Eye (tissue), 1 donor: Measurements from ENCODE around the gene CPA1.

Experiments used
- DNase-seq: peaks from one replicate; pipeline ENCODE4 v3.0.0-alpha.2; 2015

The CPA1 gene

DNA sequence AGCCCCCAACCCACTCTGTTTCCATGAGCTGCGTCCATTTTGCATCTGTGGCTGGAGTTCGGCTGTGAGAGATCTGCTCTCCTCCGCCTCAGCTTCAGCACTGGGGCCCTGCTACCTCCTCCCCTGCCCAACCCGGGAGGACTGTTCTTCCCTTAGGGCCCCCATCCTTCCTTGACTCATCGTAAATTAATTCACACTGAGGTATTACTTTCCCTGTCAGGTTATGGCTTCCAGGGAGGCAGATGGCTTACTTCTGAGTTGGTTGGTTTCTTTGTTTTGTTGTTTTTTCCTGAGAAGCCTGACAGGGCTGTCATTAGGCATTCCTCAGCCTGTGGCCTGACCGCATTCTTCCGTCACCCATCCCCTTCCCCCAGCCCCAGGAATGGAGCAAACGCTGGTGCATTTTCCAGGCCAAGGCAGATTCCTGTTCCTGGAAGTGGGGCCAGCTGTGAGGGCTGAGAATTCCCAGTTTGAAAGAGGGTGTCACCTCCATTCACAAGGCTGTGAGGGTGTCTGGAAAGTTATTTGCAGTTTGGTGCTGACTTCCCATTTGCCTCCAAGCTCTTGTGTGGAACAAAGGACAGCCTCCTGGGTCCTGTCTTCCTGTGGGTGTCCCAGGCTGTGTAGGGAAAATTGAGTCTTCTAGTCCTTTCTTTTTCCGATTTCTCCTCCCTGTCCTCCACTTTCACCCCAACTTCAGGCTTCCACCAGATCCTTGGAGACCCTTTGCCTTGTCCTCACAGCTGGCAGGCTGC, 24.0 kb upstream of the CPA1 start:
- DNase-seq = peak; percentile 94

DNA sequence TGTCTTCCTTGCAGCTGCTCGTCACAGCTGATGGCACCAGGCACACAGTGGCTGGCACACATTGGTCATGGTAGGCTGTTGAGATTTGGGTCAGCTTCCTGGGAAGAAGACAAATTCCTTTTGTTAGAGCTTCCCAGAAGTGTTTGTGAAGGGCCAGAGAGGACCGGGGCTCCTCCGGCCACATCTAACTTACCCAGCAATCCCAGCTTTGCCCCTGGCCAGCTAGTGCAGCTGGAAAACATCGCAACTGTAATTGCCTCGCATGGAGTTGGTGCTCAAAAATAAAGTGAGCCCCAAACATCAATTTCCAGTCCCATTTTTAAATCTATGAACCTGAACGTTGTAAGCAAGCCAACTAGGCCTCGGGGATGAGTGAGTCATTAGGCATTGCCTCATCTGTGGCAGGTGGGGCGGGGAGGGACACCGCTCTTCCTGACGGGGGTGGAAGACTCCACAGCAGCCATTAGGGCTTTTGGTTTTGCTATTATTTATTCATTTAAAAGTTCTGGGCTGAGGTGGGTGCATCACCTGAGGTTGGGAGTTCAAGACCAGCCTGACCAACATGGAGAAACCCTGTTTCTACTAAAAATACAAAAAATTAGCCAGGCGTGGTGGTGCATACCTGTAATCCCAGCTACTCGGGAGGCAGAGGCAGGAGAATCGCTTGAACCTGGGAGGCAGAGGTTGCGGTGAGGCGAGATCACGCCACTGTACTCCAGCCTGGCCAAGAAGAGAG, 23.2 kb upstream of the CPA1 start:
- no peak for DNase-seq

DNA sequence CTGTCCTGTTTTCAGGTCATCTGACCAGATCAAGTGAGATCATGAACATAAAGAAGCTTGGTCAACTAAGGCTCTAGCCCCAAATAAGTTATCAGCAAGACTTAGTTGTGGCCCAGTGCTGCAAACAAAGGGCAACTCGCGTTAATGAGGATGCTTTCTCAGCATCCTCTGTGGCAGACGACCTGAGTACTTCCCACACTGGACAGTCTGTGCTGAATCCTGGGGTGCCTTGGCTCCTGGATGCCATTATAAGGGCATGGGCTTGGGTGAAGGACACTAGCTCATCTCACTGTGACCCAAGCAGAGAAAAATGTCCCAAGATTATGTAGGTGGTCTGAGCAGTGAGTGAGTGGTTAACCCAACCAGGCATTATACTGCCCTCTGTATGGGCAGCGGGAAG, 21.8 kb upstream of the CPA1 start:
- DNase-seq = no peak

DNA sequence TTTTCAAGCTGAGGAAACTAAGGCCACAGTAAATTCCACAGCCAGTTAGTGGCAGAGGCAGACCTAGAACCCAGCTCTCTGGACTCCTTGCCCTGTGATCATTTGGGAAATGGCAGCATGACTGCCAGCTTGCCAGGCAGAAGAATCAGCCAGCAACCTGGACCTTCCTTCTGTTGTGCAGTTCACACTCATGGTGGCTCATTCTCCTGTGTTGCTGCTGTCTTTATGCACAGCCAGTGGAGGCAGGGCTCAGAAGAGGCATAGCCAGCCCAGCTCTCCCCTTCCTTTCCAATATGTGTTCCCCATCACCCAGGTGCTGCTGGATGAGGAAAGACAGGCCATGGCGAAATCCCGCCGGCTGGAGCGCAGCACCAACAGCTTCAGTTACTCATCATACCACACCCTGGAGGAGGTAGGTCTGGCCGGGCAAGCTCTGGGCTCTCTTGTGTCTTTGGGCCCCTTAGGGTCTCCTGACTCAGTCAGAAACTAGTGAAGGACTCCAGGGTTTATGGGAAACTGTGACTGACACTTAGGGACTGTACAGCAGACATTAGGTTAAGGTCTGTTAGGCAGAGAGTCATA, 20.9 kb upstream of the CPA1 start:
- DNase-seq = no peak

DNA sequence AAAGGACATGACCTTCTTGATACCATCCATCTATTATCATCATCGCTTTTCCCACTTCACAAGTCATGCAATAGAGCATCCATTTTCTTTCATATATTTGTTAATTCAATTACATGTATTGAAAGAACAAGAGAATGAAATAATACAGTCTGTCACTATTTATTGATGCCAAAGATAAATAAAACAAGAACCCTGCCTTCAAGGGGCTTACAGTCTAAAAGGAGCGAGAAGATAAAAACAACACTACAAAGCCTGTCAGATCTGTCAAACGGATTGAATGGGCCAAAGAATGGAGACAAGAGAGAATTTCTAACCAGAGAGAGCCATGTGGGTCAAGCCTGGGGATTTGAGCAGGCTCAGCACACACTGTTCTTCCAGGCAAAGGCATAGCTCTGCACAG, 19.8 kb upstream of the CPA1 start:
- no peak for DNase-seq

DNA sequence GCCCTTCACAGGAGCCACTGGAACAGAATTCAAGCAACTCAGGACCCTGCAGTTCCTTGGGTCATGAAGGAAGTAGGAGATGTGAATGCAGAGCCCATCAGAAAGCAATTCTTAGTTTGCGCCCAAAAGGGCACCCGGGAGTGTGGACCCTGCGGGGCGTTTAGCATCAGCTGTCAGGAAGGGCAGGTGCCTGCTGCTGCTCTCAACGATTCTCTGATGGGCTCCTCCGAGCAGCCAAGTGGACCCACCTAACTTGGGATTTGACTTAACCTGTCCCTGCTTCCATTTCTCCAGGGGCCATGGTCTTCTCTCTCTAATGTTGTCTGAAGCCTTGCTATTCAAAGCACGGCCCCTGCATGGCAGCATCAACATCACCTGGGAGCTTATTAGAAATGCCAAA, 18.6 kb upstream of the CPA1 start:
- no peak for DNase-seq

DNA sequence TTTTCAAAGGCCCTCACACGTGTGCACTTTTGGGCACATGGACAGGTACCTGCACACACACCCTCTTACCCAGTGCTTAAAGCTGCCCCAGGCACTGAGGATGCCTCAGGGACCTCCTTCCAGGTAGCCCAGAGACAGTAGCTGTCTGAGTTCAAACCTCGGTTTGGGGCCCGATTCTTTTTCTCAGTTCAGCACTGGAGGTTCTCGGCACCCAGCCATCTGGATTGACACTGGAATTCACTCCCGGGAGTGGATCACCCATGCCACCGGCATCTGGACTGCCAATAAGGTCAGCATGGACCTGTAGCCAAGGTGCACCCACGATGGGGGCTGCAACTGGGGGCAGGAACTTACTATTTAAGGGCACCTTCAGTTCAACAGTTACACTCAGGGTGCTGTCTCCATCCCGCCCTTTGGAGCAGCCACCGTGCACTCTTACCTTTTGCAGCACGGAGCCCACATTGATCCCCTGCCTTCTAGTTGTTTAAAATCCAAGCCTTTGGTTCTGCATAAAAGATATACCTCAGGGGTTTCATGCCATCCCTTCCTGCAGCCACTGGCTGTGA, 18.0 kb upstream of the CPA1 start:
- DNase-seq = no peak

DNA sequence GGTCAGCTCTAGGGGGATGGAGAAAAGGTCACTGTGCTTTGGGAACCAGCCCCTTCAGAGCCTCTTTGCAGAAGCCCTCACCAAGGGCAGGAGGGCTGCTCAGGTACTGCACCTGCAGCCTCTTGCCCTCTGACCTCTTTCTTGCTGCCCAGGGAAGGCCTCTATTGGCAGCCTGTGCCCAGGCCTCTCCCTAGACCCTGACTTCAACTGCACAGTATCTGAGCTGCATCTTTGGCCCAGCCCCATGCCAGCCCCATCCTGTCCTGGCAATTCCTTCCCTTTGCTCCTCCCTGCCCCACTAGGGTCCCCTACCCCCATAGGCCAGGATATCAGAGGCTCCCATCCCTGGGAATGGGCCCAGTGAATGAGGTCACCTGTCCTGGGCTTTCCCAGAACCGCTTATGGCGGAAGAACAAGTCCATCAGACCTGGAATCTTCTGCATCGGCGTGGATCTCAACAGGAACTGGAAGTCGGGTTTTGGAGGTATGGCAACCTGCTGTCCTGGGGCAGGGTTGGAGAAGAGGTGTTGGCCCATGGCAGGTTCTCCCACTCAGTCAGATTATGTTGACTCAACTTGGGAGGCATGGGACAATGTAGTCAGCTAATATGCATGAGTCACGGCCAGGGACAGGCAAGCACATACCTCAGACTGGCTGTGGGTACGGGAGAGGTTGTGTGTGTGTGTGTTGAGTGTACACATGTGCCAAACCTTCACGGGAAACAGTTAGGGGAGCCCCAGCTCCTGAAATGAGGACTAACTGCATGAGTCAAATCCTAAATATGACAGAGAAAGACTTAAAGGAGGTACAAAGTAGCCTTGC, 17.1 kb upstream of the CPA1 start:
- DNase-seq = no peak

DNA sequence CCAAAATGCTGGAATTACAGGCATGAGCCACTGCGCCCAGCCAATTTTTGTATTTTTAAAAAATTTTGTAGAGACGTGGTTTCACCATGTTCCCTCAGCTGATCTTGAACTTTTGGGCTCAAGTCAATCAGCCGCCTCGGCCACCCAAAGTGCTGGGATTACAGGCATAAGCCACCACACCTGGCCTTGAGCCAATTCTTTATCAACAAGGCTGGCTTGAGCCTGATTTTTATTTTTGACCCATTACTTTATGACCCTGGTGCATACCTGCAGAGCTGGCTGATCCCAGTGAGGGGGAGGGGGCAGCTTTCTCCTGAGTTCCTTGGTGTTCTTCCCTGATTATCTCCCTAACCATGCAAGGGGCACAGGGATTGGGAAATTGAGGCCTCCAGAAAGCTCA, 15.8 kb upstream of the CPA1 start:
- DNase-seq = no peak

DNA sequence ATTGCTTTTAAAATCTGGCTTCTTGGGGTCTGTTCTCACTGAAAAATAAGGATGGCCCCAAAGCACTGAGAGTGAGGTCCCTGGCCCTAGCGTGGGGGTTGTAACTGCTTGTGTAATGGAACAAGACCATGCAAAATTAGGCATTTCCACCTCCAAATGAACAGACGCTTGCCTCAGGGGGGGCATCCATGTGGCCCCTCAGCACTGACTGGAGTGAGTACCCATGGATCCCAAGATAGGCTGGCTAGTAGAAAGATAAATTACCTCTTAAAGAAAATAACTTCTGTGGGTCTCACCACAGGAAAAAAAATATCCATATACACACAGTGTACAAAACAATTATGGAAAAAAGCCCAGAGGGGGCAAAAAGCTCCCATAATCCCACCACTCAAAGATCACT, 15.2 kb upstream of the CPA1 start:
- DNase-seq = peak; percentile 24

DNA sequence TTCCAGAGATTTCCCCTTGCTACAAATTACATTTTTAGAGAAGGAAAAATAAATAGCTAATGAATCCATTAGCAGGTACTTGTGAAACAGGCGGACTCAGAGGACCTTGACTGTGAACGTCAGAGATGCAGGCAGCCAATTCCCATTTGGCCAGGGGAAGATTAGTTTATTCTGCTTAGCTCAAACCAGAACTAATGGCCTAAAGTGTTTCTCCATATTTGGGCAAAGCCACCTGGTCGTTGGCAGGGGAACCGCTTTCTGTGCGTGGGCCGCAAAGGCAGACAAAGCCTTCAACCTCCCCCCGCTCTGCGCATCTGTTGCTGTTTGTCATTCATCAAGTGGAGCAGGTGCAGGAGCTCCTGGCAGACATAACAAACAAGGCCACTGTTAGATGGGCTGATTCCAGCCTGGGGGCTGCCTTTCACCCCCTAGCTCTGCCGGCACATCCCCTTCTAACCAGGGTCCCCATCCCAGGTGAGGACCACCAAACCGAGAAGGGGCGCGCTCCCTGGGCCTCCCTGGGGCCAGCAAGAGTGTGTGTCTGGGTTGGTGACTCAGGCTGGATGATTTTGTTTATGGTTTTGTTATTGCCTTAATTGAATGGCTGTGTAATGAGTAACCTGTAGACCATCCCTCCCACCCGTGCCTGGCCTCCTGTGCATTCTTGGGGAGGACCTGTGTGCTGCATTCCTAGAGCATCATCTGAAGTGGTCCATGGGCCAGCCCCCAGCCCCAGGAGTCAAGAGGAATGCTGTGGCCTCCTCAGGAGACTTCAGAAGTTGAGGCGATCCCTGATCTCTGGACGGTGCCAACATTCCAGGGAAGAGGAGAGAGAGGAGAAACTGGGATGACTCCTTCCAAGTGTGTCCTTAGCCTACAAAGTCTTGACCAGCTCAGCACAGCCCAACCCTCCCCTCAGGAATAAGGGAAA, 14.5 kb upstream of the CPA1 start:
- DNase-seq = peak; percentile 90

DNA sequence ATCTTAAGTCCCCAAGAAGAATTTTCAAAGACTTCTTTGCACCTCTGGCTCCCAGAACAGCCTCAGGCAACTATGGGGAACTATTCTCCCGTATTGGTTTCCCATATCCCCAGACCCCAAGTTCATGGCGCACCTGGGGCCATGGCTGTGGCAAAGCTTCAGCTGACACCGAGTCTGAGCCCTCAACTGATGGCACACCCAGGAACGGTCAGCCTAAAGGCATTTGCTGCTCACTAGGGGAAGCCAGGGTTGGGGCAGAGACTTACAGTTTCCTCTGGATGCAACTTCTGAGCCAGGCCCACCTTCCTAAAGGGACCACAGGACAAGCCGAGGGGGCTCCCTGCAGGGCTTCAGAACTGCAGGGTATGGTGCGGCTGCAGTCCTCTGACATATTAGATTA, 13.7 kb upstream of the CPA1 start:
- DNase-seq = no peak

DNA sequence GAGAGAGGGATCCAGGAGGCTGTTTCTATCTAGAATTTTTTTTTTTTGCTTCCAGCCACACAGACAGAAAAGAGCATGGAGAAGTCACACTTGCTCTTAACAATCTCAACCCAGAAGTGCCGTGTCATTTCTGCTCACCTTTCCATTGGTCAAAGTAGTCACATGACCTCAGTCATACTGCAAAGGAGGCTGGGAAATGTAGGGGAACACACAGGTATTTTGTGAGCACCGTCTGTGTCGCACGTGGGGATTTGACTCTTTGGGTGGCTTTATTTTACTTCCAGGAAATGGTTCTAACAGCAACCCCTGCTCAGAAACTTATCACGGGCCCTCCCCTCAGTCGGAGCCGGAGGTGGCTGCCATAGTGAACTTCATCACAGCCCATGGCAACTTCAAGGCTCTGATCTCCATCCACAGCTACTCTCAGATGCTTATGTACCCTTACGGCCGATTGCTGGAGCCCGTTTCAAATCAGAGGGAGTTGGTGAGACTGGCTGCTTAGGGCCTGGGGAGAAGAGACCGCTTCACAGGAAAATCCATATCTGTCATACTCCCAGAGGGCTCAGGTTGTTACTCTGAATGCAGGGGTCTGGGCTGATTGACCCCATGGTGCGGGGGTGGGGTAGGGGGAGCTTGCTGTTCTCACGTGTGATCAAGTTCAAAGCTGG, 13.1 kb upstream of the CPA1 start:
- peak; percentile 39 for DNase-seq

DNA sequence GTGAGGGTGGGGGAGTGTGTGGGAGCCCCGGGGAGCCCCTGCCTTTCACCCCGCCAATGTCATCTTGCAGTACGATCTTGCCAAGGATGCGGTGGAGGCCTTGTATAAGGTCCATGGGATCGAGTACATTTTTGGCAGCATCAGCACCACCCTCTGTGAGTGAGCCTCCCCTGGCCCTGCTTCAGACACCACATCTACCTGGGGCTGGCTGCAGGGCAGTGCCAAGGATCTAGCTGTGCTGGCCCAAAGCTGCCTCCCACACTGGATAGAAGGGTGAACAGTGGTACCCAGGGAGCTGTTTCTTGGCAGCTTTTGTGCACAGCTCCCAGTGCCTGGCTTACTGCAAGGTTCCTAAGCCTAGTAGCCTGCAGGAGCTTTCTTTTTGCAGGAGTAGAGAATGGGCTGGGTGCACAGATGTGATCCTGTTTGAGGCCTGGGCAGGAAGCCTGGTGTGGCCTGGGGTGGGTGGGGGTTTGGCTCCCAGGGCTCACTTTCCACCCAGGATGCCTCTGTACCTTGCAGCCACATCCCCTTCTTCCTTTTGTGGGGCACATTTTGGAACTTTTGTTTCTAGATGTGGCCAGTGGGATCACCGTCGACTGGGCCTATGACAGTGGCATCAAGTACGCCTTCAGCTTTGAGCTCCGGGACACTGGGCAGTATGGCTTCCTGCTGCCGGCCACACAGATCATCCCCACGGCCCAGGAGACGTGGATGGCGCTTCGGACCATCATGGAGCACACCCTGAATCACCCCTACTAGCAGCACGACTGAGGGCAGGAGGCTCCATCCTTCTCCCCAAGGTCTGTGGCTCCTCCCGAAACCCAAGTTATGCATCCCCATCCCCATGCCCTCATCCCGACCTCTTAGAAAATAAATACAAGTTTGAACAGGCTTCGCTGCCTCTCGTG, 12.2 kb upstream of the CPA1 start:
- DNase-seq = no peak

DNA sequence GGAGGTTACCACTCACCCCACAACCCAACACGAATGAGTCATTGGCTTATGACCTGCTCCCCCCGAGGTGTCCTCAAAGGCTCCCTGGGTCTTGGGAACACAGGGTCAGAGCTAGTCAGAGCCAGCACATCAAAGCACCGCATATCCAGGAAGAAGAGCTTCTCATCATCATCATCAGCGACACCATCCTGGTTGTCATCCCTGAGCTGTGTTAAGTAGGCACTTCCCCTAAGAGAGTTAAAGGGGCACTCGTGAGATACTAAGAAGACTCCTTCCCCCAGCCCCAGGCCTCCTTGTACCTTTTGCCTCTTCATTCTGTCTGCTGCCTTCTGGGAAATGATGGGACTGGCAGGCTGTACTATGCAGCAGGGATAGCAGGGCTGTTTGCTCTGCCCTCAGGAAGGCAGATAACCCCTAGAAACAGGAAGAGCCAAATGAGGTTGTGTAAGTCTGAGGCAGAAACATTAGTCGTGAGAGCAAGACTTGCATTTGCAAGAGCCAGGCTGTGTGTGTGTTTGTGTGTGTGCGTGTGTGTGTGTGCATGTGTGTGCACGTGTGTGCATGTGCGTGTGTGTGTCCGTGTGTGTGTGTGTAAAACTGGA, 11.1 kb upstream of the CPA1 start:
- DNase-seq = no peak

DNA sequence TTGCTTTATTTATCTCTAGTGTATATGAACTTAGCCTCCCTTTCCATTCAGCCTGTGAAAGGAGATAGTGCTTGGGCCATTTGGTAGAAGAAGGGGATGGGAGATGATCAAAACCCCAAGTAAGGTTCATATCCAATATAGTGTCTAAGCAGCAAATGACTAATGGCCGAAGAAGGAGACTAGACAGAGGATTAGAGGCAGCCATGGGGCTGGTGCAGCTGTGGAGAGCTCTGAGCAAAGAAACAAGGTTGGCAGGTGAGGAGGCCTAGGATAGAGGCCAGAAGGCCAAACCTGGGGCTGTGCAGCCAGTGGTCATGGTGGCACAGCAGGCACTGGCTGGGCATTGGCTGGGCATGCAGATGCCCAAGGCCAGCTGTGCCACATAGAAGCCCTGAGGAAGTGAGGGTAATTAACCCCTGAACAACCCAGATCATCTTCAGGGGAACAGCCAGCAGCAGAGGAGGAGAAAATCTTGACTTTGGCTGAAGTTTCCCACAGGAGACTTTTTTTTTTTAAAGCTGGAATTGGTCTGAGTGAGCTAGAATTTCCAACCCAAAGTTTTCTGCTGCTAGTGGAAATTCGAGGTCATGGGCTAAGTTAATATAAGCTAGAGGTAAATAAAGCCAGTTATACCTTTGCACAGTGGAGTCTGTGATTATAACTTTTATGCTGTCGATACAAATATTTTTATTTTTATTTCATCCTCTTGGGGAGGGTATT, 10.3 kb upstream of the CPA1 start:
- DNase-seq = no peak

DNA sequence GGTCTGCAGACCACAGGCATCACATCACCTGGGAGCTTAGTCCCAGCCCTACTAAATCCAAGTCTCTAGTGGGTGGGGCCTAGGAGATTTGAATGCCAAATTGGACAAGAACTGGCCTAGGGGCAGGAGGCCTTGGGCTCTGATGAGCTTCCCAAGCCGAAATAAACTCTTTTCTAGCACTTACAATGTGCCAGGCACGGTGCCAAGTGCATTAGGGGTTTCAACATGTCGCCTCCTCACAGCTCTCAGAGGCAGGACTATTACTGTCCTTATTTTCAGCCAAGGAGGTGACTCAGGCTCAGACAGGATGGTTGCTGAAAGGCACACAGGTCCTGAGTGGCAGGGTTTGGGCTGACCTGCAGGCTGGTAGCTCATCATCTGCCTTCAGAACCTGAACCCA, 9.2 kb upstream of the CPA1 start:
- DNase-seq = no peak

DNA sequence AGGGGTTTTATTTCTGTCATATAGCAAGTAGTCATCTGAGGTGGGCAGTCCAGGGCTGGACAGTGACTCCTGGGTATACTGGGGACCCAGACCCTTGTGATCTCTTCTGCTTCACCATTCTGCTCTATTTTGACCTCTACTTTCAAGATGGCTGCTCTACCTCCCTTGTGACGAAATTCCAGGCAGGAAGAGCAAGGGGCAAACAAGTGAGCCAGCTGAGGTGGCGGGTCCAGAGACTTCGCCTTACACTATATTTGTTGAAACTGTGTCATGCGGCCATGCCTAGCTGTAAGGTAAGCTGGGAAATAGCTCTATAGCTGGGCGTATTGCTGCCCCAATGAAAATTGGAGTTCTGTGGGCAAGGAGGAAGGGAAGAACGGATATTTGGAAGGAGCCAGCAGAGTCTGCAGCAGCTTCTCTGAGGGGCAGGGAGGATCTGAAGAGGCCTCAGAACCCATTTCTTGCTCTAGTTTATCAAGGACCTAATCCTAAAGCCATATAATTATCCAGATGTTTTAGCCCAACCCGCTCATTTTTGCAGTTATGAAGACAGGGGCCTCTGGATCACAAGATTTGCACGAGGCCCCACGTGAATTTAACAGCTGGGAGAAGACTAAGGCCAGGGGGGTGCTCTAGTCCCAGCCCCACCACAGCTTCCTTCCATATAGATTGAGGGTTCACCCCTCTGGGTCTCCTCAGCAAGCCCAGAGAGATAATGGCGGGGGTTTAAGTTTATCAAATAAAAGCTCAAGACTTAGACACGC, 7.7 kb upstream of the CPA1 start:
- DNase-seq = no peak
